Ovary (tissue), 3 donors: ENCODE data around the gene RAC3.

ENCODE experiments used
- EP300 ChIP-seq: sonication (generic); formaldehyde crosslinking; IDR thresholded peaks from one replicate; pipeline ENCODE4 v1.6.1; 2017; ENCODE audit warnings: antibody characterized with exemption
- POLR2A ChIP-seq: fragments of 450-650 bp; IDR thresholded peaks from one replicate; pipeline ENCODE4 v1.6.1; 2017; ENCODE audit warnings: antibody characterized with exemption, mild to moderate bottlenecking, moderate library complexity
- TF ChIP-seq, protein P1 (sequence below), 3 donors: fragments of 450-650 bp in 2 of 3; fragments of 200-600 bp in 1 of 3; IDR thresholded peaks; one replicate each; pipeline versions ENCODE4 v1.5.1 to v1.8.0; 2016 to 2022; ENCODE audit warnings: antibody characterized with exemption in 3 of 3, mild to moderate bottlenecking in 1 of 3
- donor health status: DM: no; HTN: no; CAD: no.

DNA sequence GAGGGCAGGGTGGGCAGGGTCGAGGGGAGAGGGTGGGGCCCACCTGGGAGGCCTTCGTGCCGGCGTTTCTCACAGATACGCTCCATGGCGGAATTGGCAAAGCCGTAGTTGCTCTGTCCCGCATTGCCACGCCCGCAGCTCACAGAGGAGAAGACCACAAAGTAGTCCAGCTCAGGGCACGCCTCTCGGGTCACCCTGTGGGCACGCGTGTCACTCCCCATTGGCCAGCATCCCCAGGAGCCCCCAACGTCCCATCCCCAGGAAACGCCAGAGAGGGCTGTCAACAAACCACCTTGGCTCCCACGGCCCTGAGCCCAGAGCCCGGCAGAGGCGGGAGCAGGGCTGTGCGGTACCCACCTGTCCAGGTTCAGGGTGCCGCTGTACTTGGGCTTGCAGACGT lies 50.5 kb downstream of the RAC3 start:
- TF ChIP-seq, protein P1, sequence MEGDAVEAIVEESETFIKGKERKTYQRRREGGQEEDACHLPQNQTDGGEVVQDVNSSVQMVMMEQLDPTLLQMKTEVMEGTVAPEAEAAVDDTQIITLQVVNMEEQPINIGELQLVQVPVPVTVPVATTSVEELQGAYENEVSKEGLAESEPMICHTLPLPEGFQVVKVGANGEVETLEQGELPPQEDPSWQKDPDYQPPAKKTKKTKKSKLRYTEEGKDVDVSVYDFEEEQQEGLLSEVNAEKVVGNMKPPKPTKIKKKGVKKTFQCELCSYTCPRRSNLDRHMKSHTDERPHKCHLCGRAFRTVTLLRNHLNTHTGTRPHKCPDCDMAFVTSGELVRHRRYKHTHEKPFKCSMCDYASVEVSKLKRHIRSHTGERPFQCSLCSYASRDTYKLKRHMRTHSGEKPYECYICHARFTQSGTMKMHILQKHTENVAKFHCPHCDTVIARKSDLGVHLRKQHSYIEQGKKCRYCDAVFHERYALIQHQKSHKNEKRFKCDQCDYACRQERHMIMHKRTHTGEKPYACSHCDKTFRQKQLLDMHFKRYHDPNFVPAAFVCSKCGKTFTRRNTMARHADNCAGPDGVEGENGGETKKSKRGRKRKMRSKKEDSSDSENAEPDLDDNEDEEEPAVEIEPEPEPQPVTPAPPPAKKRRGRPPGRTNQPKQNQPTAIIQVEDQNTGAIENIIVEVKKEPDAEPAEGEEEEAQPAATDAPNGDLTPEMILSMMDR (IDR thresholded peaks at IDR 0.05): no peak
- TF ChIP-seq POLR2A: no peak
- TF ChIP-seq EP300: no peak
